HCT116 (cell line): ENCODE results near the gene FKBP4.

Experiments
- CBX3 ChIP-seq: IDR thresholded peaks from 2 replicates; pipeline ENCODE4 v1.6.1; 2012; ENCODE audit warnings: low read depth
- CEBPB ChIP-seq: IDR thresholded peaks from 2 replicates; pipeline ENCODE4 v1.6.1; 2012; ENCODE audit warnings: low read depth
- CTCF ChIP-seq, 3 experiments: fragments of 200-600 bp in 1 of 3; sonication (generic) in 1 of 3; IDR thresholded peaks in 2 of 3; conservative IDR thresholded peaks in 1 of 3; 2 replicates each; pipeline ENCODE4 v1.5.1; 2012 to 2017; ENCODE audit warnings: low read depth in 2 of 3, low read length in 2 of 3, antibody characterized with exemption in 1 of 3, borderline replicate concordance in 1 of 3, control low read depth in 1 of 3, mild to moderate bottlenecking in 1 of 3, mixed read lengths in 1 of 3, mixed run types in 1 of 3, moderate library complexity in 1 of 3; ENCODE audit not compliant: insufficient read depth in 1 of 3
- ELF1 ChIP-seq: IDR thresholded peaks from 2 replicates; pipeline ENCODE4 v1.6.1; 2012; ENCODE audit warnings: low read depth, borderline replicate concordance
- EZH2 ChIP-seq: fragments of 200-600 bp; sonication (generic); IDR thresholded peaks from 2 replicates; pipeline ENCODE4 v1.6.1; 2017; ENCODE audit warnings: antibody characterized with exemption, mixed run types
- EZH2phosphoT487 ChIP-seq: fragments of 200-600 bp; IDR thresholded peaks from 2 replicates; pipeline ENCODE4 v1.6.1; 2018; ENCODE audit warnings: antibody characterized with exemption, borderline replicate concordance
- JUND ChIP-seq: IDR thresholded peaks from 2 replicates; pipeline ENCODE4 v1.6.1; 2012
- MAX ChIP-seq: IDR thresholded peaks from 2 replicates; pipeline ENCODE4 v1.6.1; 2012
- POLR2A ChIP-seq: IDR thresholded peaks from 2 replicates; pipeline ENCODE4 v1.7.0; 2011; ENCODE audit warnings: borderline replicate concordance; ENCODE audit not compliant: insufficient read depth, insufficient read length; ENCODE audit errors: extremely low read depth
- SRF ChIP-seq: IDR thresholded peaks from 2 replicates; pipeline ENCODE4 v1.6.1; 2012; ENCODE audit warnings: low read depth
- YY1 ChIP-seq: IDR thresholded peaks from 2 replicates; pipeline ENCODE4 v1.6.1; 2011; ENCODE audit warnings: low read length, low read depth, moderate library complexity, mild to moderate bottlenecking; ENCODE audit not compliant: insufficient replicate concordance; ENCODE audit errors: extremely low read depth
- TF ChIP-seq, protein P1 (sequence below): IDR thresholded peaks from 2 replicates; pipeline ENCODE4 v1.6.1; 2011; ENCODE audit warnings: mild to moderate bottlenecking, low read length, moderate library complexity; ENCODE audit not compliant: insufficient replicate concordance; ENCODE audit errors: extremely low read depth
- TF ChIP-seq, protein P2 (sequence below): IDR thresholded peaks from 2 replicates; pipeline ENCODE4 v1.6.1; 2012; ENCODE audit warnings: low read depth

DNA sequence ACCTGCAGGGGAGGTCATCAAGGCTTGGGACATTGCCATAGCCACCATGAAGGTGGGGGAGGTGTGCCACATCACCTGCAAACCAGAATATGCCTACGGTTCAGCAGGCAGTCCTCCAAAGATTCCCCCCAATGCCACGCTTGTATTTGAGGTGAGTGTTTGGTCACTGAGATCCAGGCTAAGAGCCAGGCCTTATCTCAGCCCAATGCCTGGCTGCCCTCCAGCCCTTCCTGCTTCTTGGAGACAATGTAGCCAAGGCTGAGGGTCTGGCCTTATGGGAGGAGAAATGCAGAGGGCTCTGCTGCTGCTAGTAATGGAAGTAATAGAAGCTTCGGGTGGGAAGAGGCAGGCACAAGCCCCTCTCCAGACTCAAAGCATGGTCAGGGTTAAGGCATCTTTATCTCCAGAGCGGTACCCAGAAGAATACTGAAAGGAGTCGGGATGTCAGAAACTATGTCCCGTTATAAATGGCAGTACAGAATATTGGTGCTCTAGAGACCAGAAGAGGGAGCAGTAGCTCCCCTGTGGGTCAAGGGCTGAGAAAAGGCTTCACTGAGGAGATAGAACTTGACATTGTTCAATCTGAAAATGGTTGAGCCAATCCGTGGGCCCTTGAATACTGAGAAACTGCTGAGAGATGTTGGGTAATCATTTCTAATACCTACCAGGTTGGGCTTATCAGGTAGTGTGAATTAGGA, 3.1 kb downstream of the FKBP4 start:
- TF ChIP-seq, protein P1, sequence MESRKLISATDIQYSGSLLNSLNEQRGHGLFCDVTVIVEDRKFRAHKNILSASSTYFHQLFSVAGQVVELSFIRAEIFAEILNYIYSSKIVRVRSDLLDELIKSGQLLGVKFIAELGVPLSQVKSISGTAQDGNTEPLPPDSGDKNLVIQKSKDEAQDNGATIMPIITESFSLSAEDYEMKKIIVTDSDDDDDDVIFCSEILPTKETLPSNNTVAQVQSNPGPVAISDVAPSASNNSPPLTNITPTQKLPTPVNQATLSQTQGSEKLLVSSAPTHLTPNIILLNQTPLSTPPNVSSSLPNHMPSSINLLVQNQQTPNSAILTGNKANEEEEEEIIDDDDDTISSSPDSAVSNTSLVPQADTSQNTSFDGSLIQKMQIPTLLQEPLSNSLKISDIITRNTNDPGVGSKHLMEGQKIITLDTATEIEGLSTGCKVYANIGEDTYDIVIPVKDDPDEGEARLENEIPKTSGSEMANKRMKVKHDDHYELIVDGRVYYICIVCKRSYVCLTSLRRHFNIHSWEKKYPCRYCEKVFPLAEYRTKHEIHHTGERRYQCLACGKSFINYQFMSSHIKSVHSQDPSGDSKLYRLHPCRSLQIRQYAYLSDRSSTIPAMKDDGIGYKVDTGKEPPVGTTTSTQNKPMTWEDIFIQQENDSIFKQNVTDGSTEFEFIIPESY = no peak
- TF ChIP-seq CBX3 = no peak
- no peak for TF ChIP-seq YY1
- peak in 2 of 3 experiments; percentile 11 to 21; a peak in 1 of 6 replicates for TF ChIP-seq CTCF (IDR thresholded peaks at IDR 0.05 in 2 of 3, conservative IDR thresholded peaks at IDR 0.05 in 1 of 3; ENCODE audit: borderline replicate concordance in 1 of 3, insufficient read depth in 1 of 3, low read depth in 2 of 3, low read length in 2 of 3)
- no peak for TF ChIP-seq EZH2phosphoT487
- TF ChIP-seq, protein P2, sequence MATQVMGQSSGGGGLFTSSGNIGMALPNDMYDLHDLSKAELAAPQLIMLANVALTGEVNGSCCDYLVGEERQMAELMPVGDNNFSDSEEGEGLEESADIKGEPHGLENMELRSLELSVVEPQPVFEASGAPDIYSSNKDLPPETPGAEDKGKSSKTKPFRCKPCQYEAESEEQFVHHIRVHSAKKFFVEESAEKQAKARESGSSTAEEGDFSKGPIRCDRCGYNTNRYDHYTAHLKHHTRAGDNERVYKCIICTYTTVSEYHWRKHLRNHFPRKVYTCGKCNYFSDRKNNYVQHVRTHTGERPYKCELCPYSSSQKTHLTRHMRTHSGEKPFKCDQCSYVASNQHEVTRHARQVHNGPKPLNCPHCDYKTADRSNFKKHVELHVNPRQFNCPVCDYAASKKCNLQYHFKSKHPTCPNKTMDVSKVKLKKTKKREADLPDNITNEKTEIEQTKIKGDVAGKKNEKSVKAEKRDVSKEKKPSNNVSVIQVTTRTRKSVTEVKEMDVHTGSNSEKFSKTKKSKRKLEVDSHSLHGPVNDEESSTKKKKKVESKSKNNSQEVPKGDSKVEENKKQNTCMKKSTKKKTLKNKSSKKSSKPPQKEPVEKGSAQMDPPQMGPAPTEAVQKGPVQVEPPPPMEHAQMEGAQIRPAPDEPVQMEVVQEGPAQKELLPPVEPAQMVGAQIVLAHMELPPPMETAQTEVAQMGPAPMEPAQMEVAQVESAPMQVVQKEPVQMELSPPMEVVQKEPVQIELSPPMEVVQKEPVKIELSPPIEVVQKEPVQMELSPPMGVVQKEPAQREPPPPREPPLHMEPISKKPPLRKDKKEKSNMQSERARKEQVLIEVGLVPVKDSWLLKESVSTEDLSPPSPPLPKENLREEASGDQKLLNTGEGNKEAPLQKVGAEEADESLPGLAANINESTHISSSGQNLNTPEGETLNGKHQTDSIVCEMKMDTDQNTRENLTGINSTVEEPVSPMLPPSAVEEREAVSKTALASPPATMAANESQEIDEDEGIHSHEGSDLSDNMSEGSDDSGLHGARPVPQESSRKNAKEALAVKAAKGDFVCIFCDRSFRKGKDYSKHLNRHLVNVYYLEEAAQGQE = no peak
- TF ChIP-seq POLR2A = no peak
- no peak for TF ChIP-seq CEBPB
- TF ChIP-seq MAX = no peak
- no peak for TF ChIP-seq EZH2
- no peak for TF ChIP-seq ELF1
- no peak for TF ChIP-seq JUND
- TF ChIP-seq SRF = no peak
